Ectodermal cell (in vitro differentiated cells): ENCODE data around the gene IBA57. TPM values are rescaled to one million over a fixed set of nuclear protein-coding genes. Genes with fewer than 3 reads are reported as not detected.

ENCODE experiments used
- H3K27ac ChIP-seq: 2 replicates; pipeline ENCODE4 v1.7.0; 2013; ENCODE audit warnings: mild to moderate bottlenecking, low read depth, low read length; ENCODE audit not compliant: insufficient read depth, poor library complexity, severe bottlenecking
- H3K27me3 ChIP-seq: 2 replicates; pipeline ENCODE4 v1.7.0; 2013; ENCODE audit warnings: mild to moderate bottlenecking, low read length; ENCODE audit not compliant: insufficient read depth, control insufficient read depth, poor library complexity, severe bottlenecking
- H3K36me3 ChIP-seq: one replicate; pipeline ENCODE4 v1.7.0; 2013; ENCODE audit warnings: low read length; ENCODE audit not compliant: control insufficient read depth, insufficient read depth
- H3K4me1 ChIP-seq: one replicate; pipeline ENCODE4 v1.7.0; 2013; ENCODE audit warnings: low read length; ENCODE audit not compliant: control insufficient read depth, insufficient read depth
- H3K4me3 ChIP-seq: 2 replicates; pipeline ENCODE4 v1.7.0; 2013; ENCODE audit warnings: low read depth, low read length, control low read depth; ENCODE audit not compliant: insufficient read depth
- H3K9me3 ChIP-seq: 2 replicates; pipeline ENCODE4 v1.7.0; 2013; ENCODE audit warnings: mild to moderate bottlenecking, low read length, moderate library complexity; ENCODE audit not compliant: control insufficient read depth
- WGBS, 2 experiments: methylation state at CpG; one replicate each; pipeline ENCODE4 v1.1.7; 2013; ENCODE audit warnings: missing lambda C conversion rate in 2 of 2; 5-methylcytosine and 5-hydroxymethylcytosine counted together
- polyA plus RNA-seq, 4 experiments: library from polyadenylated mRNA; stranded (reverse); fragments of 50-300 nt; gene quantifications; one replicate each; pipeline ENCODE4 v1.2.3, GENCODE V29; 2013

The IBA57 gene
- 6.3 TPM for polyA plus RNA-seq (2013, experiment 1 of 4)
- 5.9 TPM for polyA plus RNA-seq (2013, experiment 2 of 4)
- polyA plus RNA-seq (2013, experiment 3 of 4), result 3.5 TPM
- 4.3 TPM for polyA plus RNA-seq (2013, experiment 4 of 4)

DNA sequence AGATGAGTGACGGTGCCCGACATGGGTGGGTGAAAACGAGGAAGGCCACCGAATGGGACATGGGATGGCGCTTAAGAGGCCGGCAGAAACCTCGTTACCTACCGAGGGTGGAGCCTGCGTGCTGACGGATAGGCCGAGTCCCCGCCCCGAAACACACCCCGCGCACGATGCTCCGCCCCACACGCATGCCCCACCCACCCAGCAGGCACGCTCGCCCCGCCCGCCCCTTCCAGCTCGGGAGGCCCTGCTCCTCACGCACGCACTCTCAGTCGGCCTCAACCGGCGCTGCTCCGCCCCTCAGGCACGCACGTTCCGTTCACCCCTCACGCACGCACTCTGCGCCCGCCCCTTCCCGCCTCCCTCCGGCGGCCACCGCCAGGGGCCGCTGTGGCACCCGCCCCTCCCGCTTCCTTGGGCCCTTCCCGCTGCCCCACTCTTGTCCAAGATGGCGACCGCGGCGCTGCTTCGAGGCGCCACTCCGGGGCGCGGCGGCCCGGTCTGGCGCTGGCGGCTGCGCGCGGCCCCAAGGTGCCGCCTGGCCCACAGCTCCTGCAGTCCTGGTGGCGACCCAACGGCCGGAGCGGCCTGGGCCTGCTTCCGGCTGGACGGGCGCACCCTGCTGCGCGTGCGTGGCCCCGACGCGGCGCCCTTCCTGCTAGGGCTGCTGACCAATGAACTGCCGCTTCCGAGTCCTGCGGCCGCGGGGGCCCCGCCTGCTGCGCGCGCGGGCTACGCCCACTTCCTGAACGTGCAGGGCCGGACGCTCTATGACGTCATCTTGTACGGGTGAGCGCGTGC is at the start of gene IBA57:
Gene IBA57, plus strand, starts transcription at position 433 of the 798 bp plus-strand sequence. Its CDS starts 13 bp downstream, at position 446.
- peaks cover 4% of the 10 kb centered on the region for H3K27me3 ChIP-seq
- 0% methylated on average over 93 of the region's 93 CpGs for WGBS, 2 experiments
- H3K4me3 ChIP-seq, result peak within 1 kb of the TSS; percentile 71
- H3K36me3 ChIP-seq, result no peaks in the 10 kb centered on the region
- no peaks in the 10 kb centered on the region for H3K9me3 ChIP-seq
- peak within 1 kb of the TSS; percentile 99 for H3K27ac ChIP-seq
- H3K4me1 ChIP-seq, result peaks cover 11% of the 10 kb centered on the region

DNA sequence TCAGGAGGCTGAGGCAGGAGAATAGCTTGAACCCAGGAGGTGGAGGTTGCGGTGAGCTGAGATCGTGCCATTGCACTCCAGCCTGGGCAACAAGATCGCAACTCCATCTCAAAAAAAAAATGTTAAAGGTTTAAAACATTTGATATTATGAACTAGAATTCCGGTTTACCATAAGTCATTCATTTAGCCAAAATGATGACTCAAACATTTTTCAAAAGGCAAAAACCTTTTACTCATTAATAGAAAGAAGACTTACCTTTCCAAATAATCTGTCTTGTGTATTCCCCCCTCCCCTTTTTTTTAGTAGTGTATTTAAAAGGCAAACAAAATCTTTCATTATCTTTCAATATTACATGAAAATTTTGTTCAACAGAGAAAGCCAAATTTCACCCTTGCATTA is 48.3 kb upstream of the IBA57 start:
- 86% methylated on average over 2 to 4 of the region's 4 CpGs for WGBS, 2 experiments
- H3K4me1 ChIP-seq, result no peaks in the 10 kb centered on the region
- no peak overlapping the region for H3K27ac ChIP-seq
- H3K36me3 ChIP-seq, result no peaks in the 10 kb centered on the region
- H3K4me3 ChIP-seq, result no peak overlapping the region
- H3K9me3 ChIP-seq, result peaks cover 3% of the 10 kb centered on the region
- H3K27me3 ChIP-seq, result no peaks in the 10 kb centered on the region

DNA sequence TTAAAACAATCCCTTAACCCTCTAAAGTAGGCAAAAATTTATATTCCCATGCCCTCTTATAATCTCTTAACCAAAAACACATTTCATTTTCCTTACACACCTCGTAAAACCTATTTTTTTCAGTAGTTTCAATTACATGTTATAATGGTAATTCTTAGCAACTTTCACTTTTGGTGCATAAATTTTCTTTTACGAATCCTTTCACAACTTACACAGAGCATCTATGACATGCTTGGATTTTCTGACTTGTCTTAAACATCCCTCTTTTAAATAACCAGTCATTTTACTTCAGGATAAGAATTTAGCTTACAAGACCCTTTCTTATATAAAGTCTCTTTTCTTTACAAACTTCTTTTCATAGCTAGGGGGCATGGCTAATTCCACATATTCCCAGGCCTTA is 47.6 kb upstream of the IBA57 start:
- H3K27ac ChIP-seq, result no peak overlapping the region
- H3K4me3 ChIP-seq, result no peak overlapping the region
- no peaks in the 10 kb centered on the region for H3K36me3 ChIP-seq
- peaks cover 5% of the 10 kb centered on the region for H3K27me3 ChIP-seq
- no peaks in the 10 kb centered on the region for H3K4me1 ChIP-seq
- peaks cover 3% of the 10 kb centered on the region for H3K9me3 ChIP-seq
- 78 to 90% methylated on average over 1 to 2 of the region's 2 CpGs for WGBS, 2 experiments

DNA sequence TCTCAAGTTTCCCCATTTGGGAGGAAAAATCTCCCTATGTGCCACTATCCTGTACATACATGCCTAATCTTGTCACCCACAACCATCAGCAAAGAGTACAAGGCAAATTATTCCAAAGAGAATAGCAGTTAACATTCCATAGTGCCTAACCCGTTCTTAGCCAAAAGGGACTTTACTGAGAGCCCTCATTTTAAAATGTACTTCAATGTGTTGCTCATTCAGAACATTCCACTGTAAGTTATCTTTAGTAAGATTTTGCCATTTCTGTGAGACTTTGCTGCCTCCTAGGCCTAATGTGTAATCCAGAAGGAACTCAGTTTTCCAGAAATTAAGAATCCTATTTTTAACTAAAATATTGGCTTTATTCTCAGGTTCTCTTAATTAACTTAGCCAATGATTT is 45.3 kb upstream of the IBA57 start:
- WGBS, 2 experiments, result 79 to 89% methylated on average over 1 of the region's 1 CpG
- no peaks in the 10 kb centered on the region for H3K36me3 ChIP-seq
- peaks cover 3% of the 10 kb centered on the region for H3K9me3 ChIP-seq
- no peaks in the 10 kb centered on the region for H3K4me1 ChIP-seq
- H3K27ac ChIP-seq, result no peak overlapping the region
- peaks cover 12% of the 10 kb centered on the region for H3K27me3 ChIP-seq
- H3K4me3 ChIP-seq, result no peak overlapping the region

DNA sequence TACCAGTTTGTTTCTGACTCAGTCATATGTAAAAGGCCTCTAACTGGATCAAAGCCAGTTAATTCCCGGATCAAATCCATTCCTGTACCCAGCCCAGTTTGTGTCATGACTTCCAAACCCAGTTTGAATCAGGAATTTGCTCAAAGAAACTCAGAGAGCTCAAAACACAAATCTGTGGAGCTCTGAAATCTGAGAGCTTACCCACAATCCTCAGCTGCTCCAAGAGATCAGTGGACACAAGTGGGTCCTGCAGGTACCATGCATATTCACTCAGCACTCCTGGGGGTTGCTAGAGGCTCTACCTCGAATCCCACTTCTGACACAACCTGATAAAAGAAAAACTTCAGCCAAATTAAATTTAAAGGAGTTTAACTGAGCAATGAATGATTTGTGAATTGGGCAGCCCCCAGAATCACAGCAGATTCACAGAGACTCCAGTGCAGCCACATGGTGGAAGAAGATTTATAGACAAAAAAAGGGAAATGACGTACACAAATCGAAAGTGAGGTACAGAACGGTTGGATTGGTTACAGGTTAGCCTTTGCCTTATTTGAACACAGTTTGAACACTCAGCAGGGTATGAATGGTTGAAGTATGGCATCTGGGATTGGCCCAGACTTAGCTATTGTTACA is 44.6 kb upstream of the IBA57 start:
- WGBS, 2 experiments, result 85 to 86% methylated on average over 4 to 5 of the region's 5 CpGs
- Histone ChIP-seq H3K4me3 (no peak overlapping the region), H3K9me3 (peaks cover 3% of the 10 kb centered on the region), H3K4me1 (no peaks in the 10 kb centered on the region), H3K36me3 (no peaks in the 10 kb centered on the region), H3K27ac (no peak overlapping the region), H3K27me3 (peaks cover 13% of the 10 kb centered on the region)

DNA sequence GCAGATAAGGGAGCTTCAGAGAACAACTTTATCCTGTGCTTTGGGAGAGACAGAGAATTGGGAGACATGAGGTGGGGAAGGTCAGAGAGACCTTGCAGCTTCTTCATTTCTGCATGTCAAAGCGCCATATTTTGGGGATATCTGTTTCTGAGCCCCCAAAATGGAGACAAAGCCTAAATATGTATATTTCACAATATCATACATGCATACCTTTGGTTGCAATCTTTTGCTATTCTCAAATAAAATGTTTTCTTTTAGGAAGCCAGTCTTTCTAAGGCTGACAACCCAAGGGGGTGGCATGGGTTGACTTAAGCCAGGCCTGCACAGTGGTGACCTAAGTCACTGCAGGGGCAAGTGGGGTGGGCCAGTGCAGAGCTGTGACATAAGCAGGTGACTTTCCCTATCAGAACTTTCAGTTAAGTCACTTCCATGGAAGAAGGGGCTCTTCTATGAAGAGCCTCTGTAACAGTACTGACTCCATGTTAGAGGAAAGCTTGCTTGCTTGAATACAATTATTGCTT is 42.6 kb upstream of the IBA57 start:
- no peaks in the 10 kb centered on the region for H3K9me3 ChIP-seq
- 55 to 63% methylated on average over 1 of the region's 1 CpG for WGBS, 2 experiments
- H3K4me3 ChIP-seq, result no peak overlapping the region
- H3K4me1 ChIP-seq, result no peaks in the 10 kb centered on the region
- H3K27me3 ChIP-seq, result peaks cover 13% of the 10 kb centered on the region
- no peaks in the 10 kb centered on the region for H3K36me3 ChIP-seq
- H3K27ac ChIP-seq, result no peak overlapping the region

DNA sequence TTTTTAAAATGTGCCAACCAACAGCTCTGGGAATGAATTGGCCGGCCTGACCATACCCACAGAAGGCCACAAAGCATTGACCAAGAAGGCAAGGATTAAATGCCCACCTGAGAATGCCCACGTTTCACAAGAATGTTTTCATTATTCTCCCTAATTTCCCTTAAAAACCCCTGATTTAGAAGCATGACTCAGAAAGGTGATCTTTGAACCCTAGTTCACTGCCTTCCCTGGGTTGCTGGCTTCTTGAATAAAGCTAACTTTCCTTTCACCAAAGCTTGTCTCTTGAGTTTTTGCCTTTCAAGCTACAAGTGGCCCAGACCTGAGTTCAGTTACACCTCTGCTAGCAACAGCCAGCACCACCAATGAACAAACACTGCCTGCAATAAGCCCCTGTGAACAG is 42.1 kb upstream of the IBA57 start:
- peaks cover 18% of the 10 kb centered on the region for H3K27me3 ChIP-seq
- 62 to 68% methylated on average over 2 of the region's 2 CpGs for WGBS, 2 experiments
- H3K36me3 ChIP-seq, result no peaks in the 10 kb centered on the region
- no peaks in the 10 kb centered on the region for H3K9me3 ChIP-seq
- H3K4me1 ChIP-seq, result no peaks in the 10 kb centered on the region
- H3K27ac ChIP-seq, result no peak overlapping the region
- no peak overlapping the region for H3K4me3 ChIP-seq

DNA sequence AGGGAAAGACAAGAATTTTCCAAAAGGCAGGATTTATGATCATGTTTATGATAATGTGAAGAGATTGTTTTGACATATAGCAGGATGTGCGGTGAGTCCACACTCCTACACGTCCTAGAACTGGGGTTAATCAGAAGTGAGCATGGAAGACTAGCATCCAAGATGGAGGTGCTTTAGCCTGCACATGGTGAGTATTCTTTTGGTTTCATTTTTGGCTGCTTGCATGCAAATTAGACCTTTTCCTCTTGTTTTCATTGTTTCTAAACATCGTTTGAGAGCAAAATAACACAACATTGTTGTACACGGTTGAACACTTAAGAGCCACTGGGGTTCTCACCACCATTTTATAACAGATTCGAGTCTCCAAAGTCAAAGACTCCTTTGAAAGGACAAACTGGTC is 40.4 kb upstream of the IBA57 start:
- H3K36me3 ChIP-seq, result no peaks in the 10 kb centered on the region
- no peaks in the 10 kb centered on the region for H3K4me1 ChIP-seq
- peaks cover 29% of the 10 kb centered on the region for H3K27me3 ChIP-seq
- no peak overlapping the region for H3K27ac ChIP-seq
- no peaks in the 10 kb centered on the region for H3K9me3 ChIP-seq
- 84 to 88% methylated on average over 5 of the region's 5 CpGs for WGBS, 2 experiments
- H3K4me3 ChIP-seq, result no peak overlapping the region

DNA sequence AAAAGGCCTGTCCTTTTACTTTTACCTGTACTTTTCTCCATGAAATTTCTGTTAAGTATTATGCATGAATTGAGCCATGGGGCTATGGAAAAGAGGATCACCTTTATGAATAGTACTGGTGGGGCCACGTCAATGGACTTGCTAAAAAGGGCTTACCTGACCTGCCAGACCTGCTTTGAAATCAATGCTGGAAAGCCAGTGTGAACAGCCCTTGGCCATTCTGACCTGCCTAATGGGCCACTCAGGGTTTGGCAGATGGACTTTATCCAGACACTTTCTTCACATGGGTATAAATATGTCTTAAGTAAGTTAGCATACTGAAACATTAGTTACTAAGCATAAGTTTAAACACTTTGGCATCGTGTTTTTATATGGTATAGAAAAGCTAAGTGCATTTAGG is 33.8 kb upstream of the IBA57 start:
- 78 to 85% methylated on average over 2 of the region's 2 CpGs for WGBS, 2 experiments
- H3K27ac ChIP-seq, result no peak overlapping the region
- H3K4me1 ChIP-seq, result no peaks in the 10 kb centered on the region
- peaks cover 71% of the 10 kb centered on the region for H3K27me3 ChIP-seq
- H3K9me3 ChIP-seq, result no peaks in the 10 kb centered on the region
- no peaks in the 10 kb centered on the region for H3K36me3 ChIP-seq
- no peak overlapping the region for H3K4me3 ChIP-seq

DNA sequence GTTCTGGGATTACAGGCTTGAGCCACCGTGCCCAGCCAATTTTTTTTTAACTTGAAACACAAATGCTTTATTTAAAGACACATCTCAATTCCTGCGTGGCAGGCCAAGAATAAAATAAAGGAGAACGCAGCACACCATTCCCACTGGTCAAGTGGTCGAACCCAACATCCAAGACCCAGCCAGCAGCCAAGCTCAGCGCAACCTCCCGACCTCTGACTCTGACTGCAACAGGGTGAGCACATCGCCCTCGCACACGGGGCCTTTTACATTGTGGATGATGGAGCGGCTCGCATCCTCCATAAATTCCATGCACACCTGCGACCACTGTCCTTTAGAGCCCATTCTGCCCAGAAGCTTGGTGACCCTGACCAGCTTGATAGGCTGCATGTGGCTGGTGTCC is 31.0 kb upstream of the IBA57 start:
- H3K4me3 ChIP-seq, result no peak overlapping the region
- no peaks in the 10 kb centered on the region for H3K9me3 ChIP-seq
- no peaks in the 10 kb centered on the region for H3K4me1 ChIP-seq
- WGBS, 2 experiments, result 87% methylated on average over 12 of the region's 12 CpGs
- no peak overlapping the region for H3K27ac ChIP-seq
- peaks cover 81% of the 10 kb centered on the region for H3K27me3 ChIP-seq
- no peaks in the 10 kb centered on the region for H3K36me3 ChIP-seq
